K562 (cell line): Measurements from ENCODE around the gene LTBP4. TPM values are rescaled to one million over a fixed set of nuclear protein-coding genes. Genes with fewer than 3 reads are reported as not detected.

Source experiments
- BCOR ChIP-seq: fragments of 450-650 bp; IDR thresholded peaks from 2 replicates; pipeline ENCODE4 v1.6.1; 2016
- BRCA1 ChIP-seq, 2 experiments: fragments of 450-650 bp in 1 of 2; sonication (generic) in 1 of 2; formaldehyde crosslinking in 1 of 2; IDR thresholded peaks; 2 replicates each; pipeline versions ENCODE4 v1.5.0 to v1.6.1; 2017 to 2020; ENCODE audit warnings: mild to moderate bottlenecking in 1 of 2, missing genetic modification reagents in 1 of 2
- CBX3 ChIP-seq, 2 experiments: IDR thresholded peaks; 1 replicate in 1 of 2; 2 replicates in 1 of 2; pipeline ENCODE4 v1.6.1; 2012; ENCODE audit warnings: inconsistent platforms in 2 of 2, low read length in 2 of 2, borderline replicate concordance in 1 of 2, control low read depth in 1 of 2
- COPS2 ChIP-seq: fragments of 450-650 bp; conservative IDR thresholded peaks from 2 replicates; pipeline ENCODE4 v1.6.1; 2016; ENCODE audit warnings: mild to moderate bottlenecking, moderate library complexity
- EHMT2 ChIP-seq: fragments of 450-650 bp; IDR thresholded peaks from 2 replicates; pipeline ENCODE4 v1.6.1; 2018; ENCODE audit warnings: antibody characterized with exemption
- KDM1A ChIP-seq, 2 experiments: fragments of 450-650 bp; IDR thresholded peaks; 2 replicates each; pipeline ENCODE4 v1.6.1; 2016; ENCODE audit warnings: mild to moderate bottlenecking in 2 of 2
- PKNOX1 ChIP-seq: fragments of 450-650 bp; IDR thresholded peaks from 2 replicates; pipeline ENCODE4 v1.6.1; 2016
- RBM25 ChIP-seq: fragments of 200-400 bp; formaldehyde crosslinking; IDR thresholded peaks from 2 replicates; pipeline ENCODE4 v1.6.1; 2018; ENCODE audit warnings: low read length, low read depth, moderate library complexity; ENCODE audit not compliant: severe bottlenecking
- SMC3 ChIP-seq: conservative IDR thresholded peaks from 2 replicates; pipeline ENCODE4 v1.6.1; 2011; ENCODE audit warnings: low read depth, low read length, improper control_type of control experiment; ENCODE audit not compliant: insufficient read depth
- SRSF9 ChIP-seq: fragments of 200-400 bp; formaldehyde crosslinking; IDR thresholded peaks from 2 replicates; pipeline ENCODE4 v1.6.1; 2017; ENCODE audit warnings: low read depth, low read length, borderline replicate concordance
- ZNF140 ChIP-seq: fragments of 250-450 bp; sonication (Bioruptor Pico); IDR thresholded peaks from 2 replicates; pipeline ENCODE4 v1.8.0; 2021; ENCODE audit warnings: moderate library complexity, mild to moderate bottlenecking, inconsistent platforms
- ZNF347 ChIP-seq: fragments of 450-650 bp; formaldehyde crosslinking; IDR thresholded peaks from 2 replicates; pipeline ENCODE4 v1.4.0; 2020; ENCODE audit warnings: low read depth, mild to moderate bottlenecking, moderate library complexity
- ZNF444 ChIP-seq: fragments of 250-450 bp; sonication (Bioruptor Pico); IDR thresholded peaks from 2 replicates; pipeline ENCODE4 v1.4.0; 2020; ENCODE audit warnings: mild to moderate bottlenecking, moderate library complexity
- ZNF696 ChIP-seq: fragments of 250-450 bp; sonication (Bioruptor Pico); conservative IDR thresholded peaks from 2 replicates; pipeline ENCODE4 v1.4.0; 2020; ENCODE audit warnings: mild to moderate bottlenecking, moderate library complexity
- polyA plus RNA-seq, 8 experiments: library from polyadenylated mRNA; depleted of rRNA in 4 of 8; stranded (reverse) in 5 of 8; unstranded in 3 of 8; fragments of >200 nt; fragmentation: Nextera tagmentation in 2 of 8; fragmentation: Illumina TruSeq in 1 of 8; extraction: Ambion mirVana in 2 of 8; extraction: Trizol in 1 of 8; gene quantifications; 2 replicates each; pipeline versions ENCODE4 v1.2.1 to v1.2.3, GENCODE V29; 2011 to 2014; ENCODE audit warnings: inconsistent platforms in 1 of 8, missing spikeins in 1 of 8
- total RNA-seq, 7 experiments: library from RNA; depleted of rRNA in 6 of 7; stranded (reverse); fragments of >200 nt in 6 of 7; fragmentation: Illumina TruSeq in 2 of 7; extraction: Trizol in 2 of 7; gene quantifications; 2 replicates each; pipeline versions ENCODE4 v1.2.1 to v1.2.3, GENCODE V29; 2011 to 2021; ENCODE audit warnings: low replicate concordance in 1 of 7
- TF ChIP-seq, protein P1 (sequence below): fragments of 450-650 bp; IDR thresholded peaks from one replicate; pipeline ENCODE4 v1.6.1; 2018; ENCODE audit warnings: mild to moderate bottlenecking, moderate library complexity; ENCODE audit not compliant: partially characterized antibody
- TF ChIP-seq, protein P2 (sequence below): fragments of 450-650 bp; IDR thresholded peaks from 2 replicates; pipeline ENCODE4 v1.6.1; 2014; ENCODE audit warnings: low read depth, mild to moderate bottlenecking, moderate library complexity, borderline replicate concordance
- TF ChIP-seq, protein P3 (sequence below), 2 experiments: fragments of 450-650 bp in 1 of 2; sonication (generic) in 1 of 2; formaldehyde crosslinking; conservative IDR thresholded peaks; 2 replicates each; pipeline versions ENCODE4 v1.4.0 to v1.8.1; 2020 to 2022; ENCODE audit warnings: mild to moderate bottlenecking in 1 of 2, missing genetic modification reagents in 1 of 2
- TF ChIP-seq, protein P4 (sequence below), 2 experiments: IDR thresholded peaks; 2 replicates each; pipeline ENCODE4 v1.6.1; 2012; ENCODE audit warnings: improper control_type of control experiment in 2 of 2, low read depth in 2 of 2, low read length in 2 of 2, borderline replicate concordance in 1 of 2
- TF ChIP-seq, protein P5 (sequence below): sonication (generic); IDR thresholded peaks from 2 replicates; pipeline ENCODE4 v1.6.1; 2016

Gene LTBP4
- total and polyA plus RNA-seq, 9 of the 15 experiments (the other 6 are each of a cell fraction or from before 2014, with no cell fraction given) = 0.35 to 160 (median 31.6) TPM

DNA sequence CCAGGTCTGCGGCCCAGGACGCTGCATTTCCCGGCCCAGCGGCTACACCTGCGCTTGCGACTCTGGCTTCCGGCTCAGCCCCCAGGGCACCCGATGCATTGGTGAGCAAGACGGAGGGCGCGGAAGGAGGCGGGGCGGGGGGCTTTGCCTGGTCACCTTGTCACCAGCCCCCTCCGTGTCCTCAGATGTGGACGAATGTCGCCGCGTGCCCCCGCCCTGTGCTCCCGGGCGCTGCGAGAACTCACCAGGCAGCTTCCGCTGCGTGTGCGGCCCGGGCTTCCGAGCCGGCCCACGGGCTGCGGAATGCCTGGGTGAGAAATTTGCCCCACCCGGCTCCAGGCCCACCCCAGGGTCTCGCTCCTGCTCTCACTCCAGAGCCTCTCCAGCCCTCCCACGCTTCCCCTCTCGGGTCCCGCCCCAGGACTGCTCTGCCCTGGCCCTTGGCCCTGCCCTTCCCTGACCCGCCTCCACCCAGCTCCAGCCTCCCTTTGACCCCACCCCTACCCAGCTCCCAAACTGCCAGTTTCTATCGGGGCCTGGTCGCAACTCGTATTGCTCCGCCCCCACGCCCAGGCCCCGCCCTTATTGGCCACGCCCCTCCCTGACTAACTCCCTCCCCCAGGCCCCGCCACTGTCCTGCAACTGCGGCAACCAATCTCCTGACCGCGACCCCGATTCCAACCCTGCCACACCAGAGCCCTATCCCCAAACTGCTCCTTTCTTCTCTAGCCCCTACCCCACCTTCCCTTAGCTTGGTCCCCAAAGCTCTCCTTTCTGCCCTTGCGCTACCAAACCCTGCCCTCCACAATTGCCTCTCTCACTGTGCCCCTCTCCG is 8.6 kb downstream of the LTBP4 start (continued):
- TF ChIP-seq, protein P1, sequence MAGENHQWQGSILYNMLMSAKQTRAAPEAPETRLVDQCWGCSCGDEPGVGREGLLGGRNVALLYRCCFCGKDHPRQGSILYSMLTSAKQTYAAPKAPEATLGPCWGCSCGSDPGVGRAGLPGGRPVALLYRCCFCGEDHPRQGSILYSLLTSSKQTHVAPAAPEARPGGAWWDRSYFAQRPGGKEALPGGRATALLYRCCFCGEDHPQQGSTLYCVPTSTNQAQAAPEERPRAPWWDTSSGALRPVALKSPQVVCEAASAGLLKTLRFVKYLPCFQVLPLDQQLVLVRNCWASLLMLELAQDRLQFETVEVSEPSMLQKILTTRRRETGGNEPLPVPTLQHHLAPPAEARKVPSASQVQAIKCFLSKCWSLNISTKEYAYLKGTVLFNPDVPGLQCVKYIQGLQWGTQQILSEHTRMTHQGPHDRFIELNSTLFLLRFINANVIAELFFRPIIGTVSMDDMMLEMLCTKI = no peak
- TF ChIP-seq CBX3 (IDR thresholded peaks at IDR 0.05; ENCODE audit: borderline replicate concordance in 1 of 2, low read length in 2 of 2) = no peak
- TF ChIP-seq EHMT2 = no peak
- no peak for TF ChIP-seq ZNF444 (CRISPR knock-in tag)
- TF ChIP-seq, protein P2, sequence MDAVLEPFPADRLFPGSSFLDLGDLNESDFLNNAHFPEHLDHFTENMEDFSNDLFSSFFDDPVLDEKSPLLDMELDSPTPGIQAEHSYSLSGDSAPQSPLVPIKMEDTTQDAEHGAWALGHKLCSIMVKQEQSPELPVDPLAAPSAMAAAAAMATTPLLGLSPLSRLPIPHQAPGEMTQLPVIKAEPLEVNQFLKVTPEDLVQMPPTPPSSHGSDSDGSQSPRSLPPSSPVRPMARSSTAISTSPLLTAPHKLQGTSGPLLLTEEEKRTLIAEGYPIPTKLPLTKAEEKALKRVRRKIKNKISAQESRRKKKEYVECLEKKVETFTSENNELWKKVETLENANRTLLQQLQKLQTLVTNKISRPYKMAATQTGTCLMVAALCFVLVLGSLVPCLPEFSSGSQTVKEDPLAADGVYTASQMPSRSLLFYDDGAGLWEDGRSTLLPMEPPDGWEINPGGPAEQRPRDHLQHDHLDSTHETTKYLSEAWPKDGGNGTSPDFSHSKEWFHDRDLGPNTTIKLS = no peak
- TF ChIP-seq SRSF9 = no peak
- TF ChIP-seq ZNF696 (CRISPR knock-in tag) = no peak
- peak; percentile 43; the same call in 1 of the 2 replicates for TF ChIP-seq PKNOX1
- TF ChIP-seq BCOR = no peak
- TF ChIP-seq KDM1A (IDR thresholded peaks at IDR 0.05) = no peak
- TF ChIP-seq, protein P3, sequence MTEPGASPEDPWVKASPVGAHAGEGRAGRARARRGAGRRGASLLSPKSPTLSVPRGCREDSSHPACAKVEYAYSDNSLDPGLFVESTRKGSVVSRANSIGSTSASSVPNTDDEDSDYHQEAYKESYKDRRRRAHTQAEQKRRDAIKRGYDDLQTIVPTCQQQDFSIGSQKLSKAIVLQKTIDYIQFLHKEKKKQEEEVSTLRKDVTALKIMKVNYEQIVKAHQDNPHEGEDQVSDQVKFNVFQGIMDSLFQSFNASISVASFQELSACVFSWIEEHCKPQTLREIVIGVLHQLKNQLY (CRISPR knock-in tag; conservative IDR thresholded peaks at IDR 0.05) = no peak
- no peak for TF ChIP-seq SMC3
- no peak for TF ChIP-seq ZNF347 (CRISPR knock-in tag)
- TF ChIP-seq, protein P4, sequence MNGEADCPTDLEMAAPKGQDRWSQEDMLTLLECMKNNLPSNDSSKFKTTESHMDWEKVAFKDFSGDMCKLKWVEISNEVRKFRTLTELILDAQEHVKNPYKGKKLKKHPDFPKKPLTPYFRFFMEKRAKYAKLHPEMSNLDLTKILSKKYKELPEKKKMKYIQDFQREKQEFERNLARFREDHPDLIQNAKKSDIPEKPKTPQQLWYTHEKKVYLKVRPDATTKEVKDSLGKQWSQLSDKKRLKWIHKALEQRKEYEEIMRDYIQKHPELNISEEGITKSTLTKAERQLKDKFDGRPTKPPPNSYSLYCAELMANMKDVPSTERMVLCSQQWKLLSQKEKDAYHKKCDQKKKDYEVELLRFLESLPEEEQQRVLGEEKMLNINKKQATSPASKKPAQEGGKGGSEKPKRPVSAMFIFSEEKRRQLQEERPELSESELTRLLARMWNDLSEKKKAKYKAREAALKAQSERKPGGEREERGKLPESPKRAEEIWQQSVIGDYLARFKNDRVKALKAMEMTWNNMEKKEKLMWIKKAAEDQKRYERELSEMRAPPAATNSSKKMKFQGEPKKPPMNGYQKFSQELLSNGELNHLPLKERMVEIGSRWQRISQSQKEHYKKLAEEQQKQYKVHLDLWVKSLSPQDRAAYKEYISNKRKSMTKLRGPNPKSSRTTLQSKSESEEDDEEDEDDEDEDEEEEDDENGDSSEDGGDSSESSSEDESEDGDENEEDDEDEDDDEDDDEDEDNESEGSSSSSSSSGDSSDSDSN (IDR thresholded peaks at IDR 0.05; ENCODE audit: borderline replicate concordance in 1 of 2, low read depth in 2 of 2, low read length in 2 of 2) = no peak
- TF ChIP-seq ZNF140 (CRISPR knock-in tag) = no peak
- no peak for TF ChIP-seq BRCA1 (IDR thresholded peaks at IDR 0.05)
- 0 out of 2 replicates have a peak, but pooled peaks have one; percentile 49 for TF ChIP-seq BRCA1 (CRISPR knock-in tag; IDR thresholded peaks at IDR 0.05)
- no peak for TF ChIP-seq COPS2
- no peak for TF ChIP-seq RBM25
- TF ChIP-seq, protein P5, sequence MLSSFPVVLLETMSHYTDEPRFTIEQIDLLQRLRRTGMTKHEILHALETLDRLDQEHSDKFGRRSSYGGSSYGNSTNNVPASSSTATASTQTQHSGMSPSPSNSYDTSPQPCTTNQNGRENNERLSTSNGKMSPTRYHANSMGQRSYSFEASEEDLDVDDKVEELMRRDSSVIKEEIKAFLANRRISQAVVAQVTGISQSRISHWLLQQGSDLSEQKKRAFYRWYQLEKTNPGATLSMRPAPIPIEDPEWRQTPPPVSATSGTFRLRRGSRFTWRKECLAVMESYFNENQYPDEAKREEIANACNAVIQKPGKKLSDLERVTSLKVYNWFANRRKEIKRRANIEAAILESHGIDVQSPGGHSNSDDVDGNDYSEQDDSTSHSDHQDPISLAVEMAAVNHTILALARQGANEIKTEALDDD = no peak
